Astrocyte of the cerebellum (primary cell): ENCODE results near the gene MPZL1.

Experiments used
- DNase-seq: peaks from one replicate; pipeline ENCODE4 v3.0.0-alpha.2; 2011; ENCODE audit warnings: low read depth
- H3K4me3 ChIP-seq: 2 replicates; pipeline ENCODE4 v1.5.1; 2011; ENCODE audit warnings: mild to moderate bottlenecking, low read depth, low read length, moderate library complexity
- CTCF ChIP-seq: IDR thresholded peaks from 2 replicates; pipeline ENCODE4 v1.5.1; 2012; ENCODE audit warnings: low read length, low read depth, moderate library complexity, mild to moderate bottlenecking; ENCODE audit errors: missing control alignments
- in situ Hi-C: cut with HindIII; loops from 2 replicates; pipeline ENCODE4 v1.10.0; 2017; ENCODE audit warnings: low sequenced_read_pairs

Gene MPZL1

GRCh38 chr1:167721617-167722151 is at the start of gene MPZL1:
TSS of gene MPZL1 (plus strand) at chr1:167721982. CDS start at chr1:167722152, 170 bp downstream.
- DNase-seq: peak; percentile 78

GRCh38 chr1:167672831-167673230 is 49.0 kb upstream of the MPZL1 start:
- DNase-seq: no peak
- no peak for TF ChIP-seq CTCF
- in situ Hi-C loops: no loop called here
- no peak overlapping the region for H3K4me3 ChIP-seq

More at GRCh38 chr1:167721617-167722151, at the start of gene MPZL1:
- no peak for TF ChIP-seq CTCF
- in situ Hi-C loops: loop anchor here (5.0 kb wide), 1 partner anchor 81 kb away; no protein-coding TSS in a partner anchor
- H3K4me3 ChIP-seq: peak within 1 kb of the TSS; percentile 79

- no peak for TF ChIP-seq CTCF
- in situ Hi-C loops: no loop called here
- H3K4me3 ChIP-seq: no peak overlapping the region
- no peak for DNase-seq
Measured at GRCh38 chr1:167673265-167673664, 48.5 kb upstream of the MPZL1 start.

DNA sequence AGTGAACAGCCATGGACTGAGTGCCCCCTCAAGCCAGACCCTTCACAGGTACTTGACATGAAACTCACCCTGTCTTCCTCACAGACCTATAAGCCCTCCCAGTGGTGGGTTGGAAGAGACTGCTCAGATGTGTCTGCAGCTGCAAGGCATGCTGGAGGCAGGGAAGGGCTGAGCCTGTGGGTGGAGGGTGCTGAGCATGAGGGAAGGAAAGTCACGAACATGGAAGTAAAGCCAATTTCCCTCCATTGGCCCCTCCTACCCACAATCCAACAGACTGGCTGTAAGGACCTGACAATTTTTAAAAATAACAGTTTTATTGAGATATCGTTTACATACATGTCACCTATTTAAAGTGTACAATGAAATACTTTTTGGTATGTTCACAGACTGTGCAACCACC is 47.6 kb upstream of the MPZL1 start:
- no peak overlapping the region for H3K4me3 ChIP-seq
- TF ChIP-seq CTCF: no peak
- no peak for DNase-seq
- in situ Hi-C loops: no loop called here

DNA sequence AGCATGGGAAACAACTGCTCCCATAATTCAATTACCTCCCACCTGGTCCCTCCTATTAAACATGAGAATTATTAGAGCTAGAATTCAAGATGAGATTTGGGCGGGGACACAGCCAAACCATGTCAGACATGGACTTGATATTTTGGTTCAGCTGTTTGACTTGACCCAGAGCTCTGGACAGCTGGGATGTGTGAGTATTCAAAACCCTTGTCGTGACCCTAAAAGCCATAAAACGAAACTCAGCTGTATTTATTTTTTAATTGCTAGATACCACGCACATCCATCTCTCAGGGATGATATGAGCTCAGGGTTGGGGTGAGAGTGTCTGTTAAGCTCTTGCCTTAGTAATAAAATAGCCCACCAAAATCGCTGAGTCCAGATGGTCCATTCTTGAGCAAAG is 46.3 kb upstream of the MPZL1 start:
- in situ Hi-C loops: no loop called here
- DNase-seq: no peak
- no peak for TF ChIP-seq CTCF
- no peak overlapping the region for H3K4me3 ChIP-seq

GRCh38 chr1:167676205-167676915 is 45.4 kb upstream of the MPZL1 start:
- in situ Hi-C loops: no loop called here
- no peak for DNase-seq
- no peak for TF ChIP-seq CTCF
- H3K4me3 ChIP-seq: no peak overlapping the region
